IPS-11a (cell line): Measurements from ENCODE around the gene HOXA6.

Experiments
- H3K4me3 ChIP-seq: one replicate; pipeline ENCODE4 v1.5.1; 2013; ENCODE audit warnings: low read depth, low read length, control low read depth

Gene HOXA6

GRCh38 chr7:27185013-27185853 lies 37.7 kb upstream of the HOXA6 start, which contains the start of gene HOXA11:
TSS of gene HOXA11 (minus strand) at chr7:27185232. CDS start at chr7:27185144, 88 bp downstream.
- H3K4me3 ChIP-seq: no peak within 1 kb of the TSS

- H3K4me3 ChIP-seq: no peak overlapping the region
Measured at GRCh38 chr7:27184337-27185012, 36.9 kb upstream of the HOXA6 start.

GRCh38 chr7:27183682-27184336 lies 36.2 kb upstream of the HOXA6 start:
- H3K4me3 ChIP-seq: no peak overlapping the region

- no peak overlapping the region for H3K4me3 ChIP-seq
Measured at GRCh38 chr7:27182861-27183681, 35.5 kb upstream of the HOXA6 start.

GRCh38 chr7:27182285-27182841 lies 34.8 kb upstream of the HOXA6 start:
- no peak overlapping the region for H3K4me3 ChIP-seq

- H3K4me3 ChIP-seq: no peak overlapping the region
Measured at GRCh38 chr7:27181795-27182275, 34.3 kb upstream of the HOXA6 start.

GRCh38 chr7:27180431-27181420 lies 33.2 kb upstream of the HOXA6 start:
- no peak overlapping the region for H3K4me3 ChIP-seq

GRCh38 chr7:27179503-27180430 lies 32.2 kb upstream of the HOXA6 start:
- no peak overlapping the region for H3K4me3 ChIP-seq

- no peak overlapping the region for H3K4me3 ChIP-seq
Measured at GRCh38 chr7:27179030-27179429, 31.5 kb upstream of the HOXA6 start.

- no peak overlapping the region for H3K4me3 ChIP-seq
Measured at GRCh38 chr7:27178366-27178765, 30.8 kb upstream of the HOXA6 start.

GRCh38 chr7:27177795-27178320 lies 30.3 kb upstream of the HOXA6 start:
- H3K4me3 ChIP-seq: no peak overlapping the region

GRCh38 chr7:27176962-27177794 lies 29.6 kb upstream of the HOXA6 start:
- no peak overlapping the region for H3K4me3 ChIP-seq

GRCh38 chr7:27176524-27176845 lies 28.9 kb upstream of the HOXA6 start:
- no peak overlapping the region for H3K4me3 ChIP-seq

GRCh38 chr7:27175626-27176523 lies 28.3 kb upstream of the HOXA6 start:
- no peak overlapping the region for H3K4me3 ChIP-seq

- H3K4me3 ChIP-seq: no peak overlapping the region
Measured at GRCh38 chr7:27174874-27175625, 27.5 kb upstream of the HOXA6 start.
